GM12878 (cell line): Measurements from ENCODE around the gene SLC25A13. TPM values are rescaled to one million over a fixed set of nuclear protein-coding genes. Genes with fewer than 3 reads are reported as not detected.

ENCODE experiments used
- ATAC-seq: fragments of 200-7000 bp; cut with Tn5 transposase; 3 replicates; pipeline ENCODE4 v1.9.1; 2020; ENCODE audit warnings: mild to moderate bottlenecking, moderate library complexity
- BruUV-seq: library from RNA; stranded (reverse); fragments of 400-500 nt; replicated peaks from 2 replicates; lab custom pipeline; 2021; lab: Mats Ljungman, UMichigan
- CTCF ChIA-PET: fragments of 300-600 bp; sonication (Branson Sonifier 250); formaldehyde crosslinking; extraction: SDS; loops from one replicate; lab custom pipeline; 2021; ENCODE audit warnings: inconsistent platforms; lab: Yijun Ruan, JAX
- POLR2A ChIA-PET: fragments of 350-600 bp; formaldehyde crosslinking; extraction: SDS; loops from one replicate; lab custom pipeline; 2021; ENCODE audit warnings: inconsistent platforms; lab: Charles Lee
- RAD21 ChIA-PET: fragments of 300-600 bp; sonication (Branson Sonifier 250); formaldehyde crosslinking; loops from one replicate; lab custom pipeline; 2023; ENCODE audit warnings: antibody characterized with exemption; ENCODE audit not compliant: unreplicated experiment; lab: Charles Lee
- SMC1A ChIA-PET: fragments of 300-600 bp; sonication (Branson Sonifier 250); formaldehyde crosslinking; loops from one replicate; lab custom pipeline; 2023; ENCODE audit not compliant: unreplicated experiment, uncharacterized antibody; lab: Charles Lee
- DNase-seq: peaks from one replicate; pipeline ENCODE4 v3.0.0-alpha.2; 2011; ENCODE audit warnings: low read depth, low spot score
- FAIRE-seq: peaks from 3 replicates; lab custom pipeline; 2011; peaks lifted over from hg19 to GRCh38; lab: Jason Lieb, UNC
- H2AFZ ChIP-seq: 2 replicates; pipeline ENCODE4 v1.6.0; 2011; ENCODE audit warnings: low read depth, low read length, control low read depth; ENCODE audit not compliant: control insufficient read depth
- H3K27ac ChIP-seq: 2 replicates; pipeline ENCODE4 v1.5.1; 2011; ENCODE audit warnings: control low read depth; ENCODE audit not compliant: control insufficient read depth, insufficient read depth
- H3K27me3 ChIP-seq, 2 experiments: replicated peaks in 1 of 2; 2 replicates each; pipeline versions ENCODE4 v1.6.0 to v1.6.1; 2011; ENCODE audit warnings: low read length in 1 of 2; ENCODE audit not compliant: control insufficient read depth in 2 of 2, insufficient read depth in 2 of 2
- H3K36me3 ChIP-seq, 2 experiments: 2 replicates each; pipeline ENCODE4 v1.5.1; 2011; ENCODE audit warnings: low read length in 1 of 2; ENCODE audit not compliant: control insufficient read depth in 2 of 2, insufficient read depth in 2 of 2
- H3K4me1 ChIP-seq: 2 replicates; pipeline ENCODE4 v1.6.1; 2011; ENCODE audit warnings: mild to moderate bottlenecking, low read length, moderate library complexity, mixed read lengths; ENCODE audit not compliant: control insufficient read depth, insufficient read depth
- H3K4me2 ChIP-seq: 2 replicates; pipeline ENCODE4 v1.6.0; 2011; ENCODE audit warnings: control low read depth; ENCODE audit not compliant: control insufficient read depth, insufficient read depth
- H3K4me3 ChIP-seq: fragments of 200-600 bp; sonication (generic); 2 replicates; pipeline ENCODE4 v1.5.1; 2016
- H3K79me2 ChIP-seq: 2 replicates; pipeline ENCODE4 v1.6.0; 2011; ENCODE audit warnings: low read length; ENCODE audit not compliant: control insufficient read depth, insufficient read depth
- H3K9ac ChIP-seq: 2 replicates; pipeline ENCODE4 v1.8.0; 2011; ENCODE audit warnings: low read length, control low read depth, mixed read lengths; ENCODE audit not compliant: control insufficient read depth, insufficient read depth
- H3K9me3 ChIP-seq: replicated peaks from 3 replicates; pipeline ENCODE4 v1.5.1; 2011; ENCODE audit warnings: mild to moderate bottlenecking, low read length; ENCODE audit not compliant: control insufficient read depth, insufficient read depth
- H4K20me1 ChIP-seq: 2 replicates; pipeline ENCODE4 v1.6.0; 2011; ENCODE audit not compliant: control insufficient read depth, insufficient read depth
- CBX5 ChIP-seq: sonication (generic); IDR thresholded peaks from 2 replicates; pipeline ENCODE4 v1.6.1; 2016; ENCODE audit warnings: low read depth, moderate library complexity, mild to moderate bottlenecking, inconsistent platforms
- CTCF ChIP-seq, 3 experiments: IDR thresholded peaks in 2 of 3; conservative IDR thresholded peaks in 1 of 3; 2 replicates each; pipeline ENCODE4 v1.5.1; 2011; ENCODE audit warnings: low read depth in 3 of 3, low read length in 3 of 3, mild to moderate bottlenecking in 3 of 3, control low read depth in 2 of 3, moderate library complexity in 2 of 3, inconsistent platforms in 1 of 3, mixed read lengths in 1 of 3; ENCODE audit not compliant: control insufficient read depth in 2 of 3, insufficient read depth in 1 of 3; ENCODE audit errors: extremely low read depth in 1 of 3
- ESRRA ChIP-seq: IDR thresholded peaks from 2 replicates; pipeline ENCODE4 v1.6.1; 2012; ENCODE audit warnings: mild to moderate bottlenecking, low read length, improper control_type of control experiment
- IKZF1 ChIP-seq: fragments of 450-650 bp; conservative IDR thresholded peaks from 2 replicates; pipeline ENCODE4 v1.6.1; 2017; ENCODE audit warnings: antibody characterized with exemption, mild to moderate bottlenecking
- MEF2B ChIP-seq: fragments of 450-650 bp; IDR thresholded peaks from 2 replicates; pipeline ENCODE4 v1.6.1; 2018; ENCODE audit warnings: mild to moderate bottlenecking, moderate library complexity; ENCODE audit not compliant: partially characterized antibody, poor library complexity, severe bottlenecking
- MTA3 ChIP-seq: IDR thresholded peaks from 2 replicates; pipeline ENCODE4 v1.6.1; 2012; ENCODE audit warnings: low read length, inconsistent platforms, borderline replicate concordance
- NR2F1 ChIP-seq: fragments of 450-650 bp; conservative IDR thresholded peaks from 2 replicates; pipeline ENCODE4 v1.6.1; 2017; ENCODE audit warnings: mild to moderate bottlenecking
- SUPT20H ChIP-seq: IDR thresholded peaks from 2 replicates; pipeline ENCODE4 v1.6.1; 2011; ENCODE audit warnings: low read depth, mild to moderate bottlenecking, low read length, moderate library complexity, borderline replicate concordance; ENCODE audit not compliant: control insufficient read depth
- SUZ12 ChIP-seq: fragments of 200-600 bp; sonication (generic); IDR thresholded peaks from one replicate; pipeline ENCODE4 v1.6.1; 2018; ENCODE audit warnings: antibody characterized with exemption, mild to moderate bottlenecking; ENCODE audit not compliant: unreplicated experiment
- TCF12 ChIP-seq: IDR thresholded peaks from 2 replicates; pipeline ENCODE4 v1.6.1; 2011; ENCODE audit warnings: low read depth, mild to moderate bottlenecking, low read length
- TCF7 ChIP-seq: IDR thresholded peaks from 2 replicates; pipeline ENCODE4 v1.6.1; 2014; ENCODE audit warnings: antibody characterized with exemption, borderline replicate concordance
- ZBTB40 ChIP-seq: fragments of 450-650 bp; IDR thresholded peaks from 2 replicates; pipeline ENCODE4 v1.6.1; 2016; ENCODE audit warnings: mild to moderate bottlenecking, moderate library complexity, borderline replicate concordance
- ZNF217 ChIP-seq: fragments of 450-650 bp; IDR thresholded peaks from 2 replicates; pipeline ENCODE4 v1.6.1; 2017; ENCODE audit warnings: antibody characterized with exemption, mild to moderate bottlenecking
- WGBS: methylation state at CpG from one replicate; pipeline ENCODE4 v1.1.6; 2016; ENCODE audit warnings: low lambda C conversion rate; ENCODE audit not compliant: insufficient replicate concordance, insufficient coverage; ENCODE audit errors: missing lambda C conversion rate; 5-methylcytosine and 5-hydroxymethylcytosine counted together
- in situ Hi-C: fragments of 300-500 bp; cut with MboI; formaldehyde crosslinking; loops from 9 replicates; pipeline ENCODE4 v1.14.3; 2018; ENCODE audit warnings: mixed read lengths
- intact Hi-C: fragments of 100-400 bp; cut with micrococcal nuclease; formaldehyde crosslinking; loops from one replicate; pipeline ENCODE4 v1.14.2; 2022; ENCODE audit not compliant: unreplicated experiment
- polyA plus RNA-seq, 11 experiments: library from polyadenylated mRNA; depleted of rRNA in 4 of 11; unstranded in 6 of 11; stranded (reverse) in 5 of 11; fragments of >200 nt; fragmentation: Nextera tagmentation in 4 of 11; fragmentation: Illumina TruSeq in 1 of 11; extraction: Ambion mirVana in 4 of 11; extraction: Trizol in 1 of 11; gene quantifications; 1 replicate in 1 of 11; 2 replicates in 10 of 11; pipeline versions ENCODE4 v1.2.1 to v1.2.3, GENCODE V29; 2011 to 2016; ENCODE audit warnings: inconsistent platforms in 2 of 11, missing spikeins in 2 of 11, low read depth in 1 of 11
- total RNA-seq, 4 experiments: library from RNA; depleted of rRNA in 3 of 4; stranded (reverse); fragments of >200 nt in 3 of 4; fragmentation: Illumina TruSeq in 1 of 4; extraction: Trizol in 1 of 4; gene quantifications; 2 replicates each; pipeline versions ENCODE4 v1.2.1 to v1.2.3, GENCODE V29; 2013 to 2021
- TF ChIP-seq, protein P1 (sequence below): IDR thresholded peaks from 2 replicates; pipeline ENCODE4 v1.6.1; 2012; ENCODE audit warnings: low read depth, low read length, improper control_type of control experiment

SLC25A13 gene
- total and polyA plus RNA-seq, 10 of the 15 experiments (the other 5 are each of a cell fraction or from before 2014, with no cell fraction given) = 7.0 to 24.7 (median 18.6) TPM

DNA sequence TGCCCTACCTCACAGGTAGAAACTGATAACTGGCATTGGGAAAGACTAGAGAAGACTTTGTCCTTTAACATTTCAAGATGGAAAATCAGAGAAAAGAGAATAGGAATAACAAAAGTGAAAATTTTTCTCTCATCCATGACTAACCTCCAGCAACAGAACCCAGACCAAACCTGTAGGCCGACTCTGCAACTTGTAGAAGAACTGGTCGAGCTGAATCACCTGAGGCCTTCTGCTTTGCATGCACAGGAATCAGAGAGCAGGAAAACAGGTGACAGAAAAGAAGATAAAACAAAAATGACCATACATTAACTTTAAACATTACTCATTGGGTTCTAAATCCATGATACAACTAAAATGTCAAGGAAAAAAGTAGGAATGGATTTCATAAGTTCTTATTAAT, 137.1 kb downstream of the SLC25A13 start:
- no TSS peak for BruUV-seq
- no peaks in the 10 kb centered on the region for H3K9me3 ChIP-seq
- ChIA-PET POLR2A (no interaction called here), SMC1A (no interaction called here), CTCF (interaction anchor here (0.6 to 1.5 kb wide), 2 partner anchors 11 to 12 kb away, joined by 3 read pairs; no protein-coding TSS in a partner anchor), RAD21 (no interaction called here)
- no peak overlapping the region for H2AFZ ChIP-seq
- H3K4me3 ChIP-seq = no peak overlapping the region
- no peaks in the 10 kb centered on the region for H3K4me1 ChIP-seq
- no peak overlapping the region for H3K4me2 ChIP-seq
- no peaks in the 10 kb centered on the region for H3K27me3 ChIP-seq
- ATAC-seq (no peak), FAIRE-seq (no peak)
- H3K79me2 ChIP-seq = no peaks in the 10 kb centered on the region
- whole genome bisulfite sequencing = 86% methylated on average over 2 of the region's 2 CpGs
- intact Hi-C loops = no loop called here
- H3K36me3 ChIP-seq = peaks cover 0 to 10% of the 10 kb centered on the region in 2 experiments; a peak in 2 of 4 replicates
- H3K9ac ChIP-seq = no peak overlapping the region
- H3K27ac ChIP-seq = no peak overlapping the region
- no peak for TF ChIP-seq CTCF (IDR thresholded peaks at IDR 0.05 in 2 of 3, conservative IDR thresholded peaks at IDR 0.05 in 1 of 3; ENCODE audit: control insufficient read depth in 2 of 3, extremely low read depth in 1 of 3, insufficient read depth in 1 of 3, low read depth in 3 of 3, low read length in 3 of 3)
- no peak for TF ChIP-seq SUPT20H
- TF ChIP-seq MTA3 = no peak
- no peak for TF ChIP-seq CBX5
- no peak for TF ChIP-seq NR2F1
- no peak for TF ChIP-seq MEF2B
- no peak for TF ChIP-seq TCF7
- no peak for TF ChIP-seq TCF12
- TF ChIP-seq ZBTB40 = no peak
- no peak for TF ChIP-seq SUZ12
- no peak for TF ChIP-seq IKZF1
- no peak for TF ChIP-seq ZNF217
- TF ChIP-seq, protein P1, sequence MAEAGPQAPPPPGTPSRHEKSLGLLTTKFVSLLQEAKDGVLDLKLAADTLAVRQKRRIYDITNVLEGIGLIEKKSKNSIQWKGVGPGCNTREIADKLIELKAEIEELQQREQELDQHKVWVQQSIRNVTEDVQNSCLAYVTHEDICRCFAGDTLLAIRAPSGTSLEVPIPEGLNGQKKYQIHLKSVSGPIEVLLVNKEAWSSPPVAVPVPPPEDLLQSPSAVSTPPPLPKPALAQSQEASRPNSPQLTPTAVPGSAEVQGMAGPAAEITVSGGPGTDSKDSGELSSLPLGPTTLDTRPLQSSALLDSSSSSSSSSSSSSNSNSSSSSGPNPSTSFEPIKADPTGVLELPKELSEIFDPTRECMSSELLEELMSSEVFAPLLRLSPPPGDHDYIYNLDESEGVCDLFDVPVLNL = no peak
- TF ChIP-seq ESRRA = no peak
- TF ChIP-seq, all 136 proteins: peak for 0
- H4K20me1 ChIP-seq = no peaks in the 10 kb centered on the region
- no peak for DNase-seq
- in situ Hi-C loops = no loop called here
